Panc1 (cell line): ENCODE data around the gene COL5A1. TPM values are rescaled to one million over a fixed set of nuclear protein-coding genes. Genes with fewer than 3 reads are reported as not detected.

Experiments
- ATAC-seq: fragments of 200-7000 bp; cut with Tn5 transposase; 2 replicates; pipeline ENCODE4 v1.9.1; 2020; ENCODE audit warnings: mild to moderate bottlenecking, moderate library complexity
- BruUV-seq: library from RNA; stranded (reverse); fragments of 400-500 nt; replicated peaks from 2 replicates; lab custom pipeline; 2021; lab: Mats Ljungman, UMichigan
- CTCF ChIA-PET: fragments of 300-600 bp; sonication (Branson Sonifier 250); formaldehyde crosslinking; loops from one replicate; lab custom pipeline; 2022; ENCODE audit warnings: antibody characterized with exemption; lab: Charles Lee
- POLR2A ChIA-PET: fragments of 300-600 bp; sonication (Branson Sonifier 250); formaldehyde crosslinking; loops from one replicate; lab custom pipeline; 2022; ENCODE audit warnings: antibody characterized with exemption; lab: Charles Lee
- DNase-seq: peaks from one replicate; pipeline ENCODE4 v3.0.0-alpha.2; 2010; ENCODE audit warnings: low read depth, low spot score
- H3K27ac ChIP-seq: 2 replicates; pipeline ENCODE4 v1.5.1; 2011; ENCODE audit warnings: mild to moderate bottlenecking, low read length, inconsistent platforms
- H3K27me3 ChIP-seq: fragments of 200-500 bp; sonication (Bioruptor generic); 2 replicates; pipeline ENCODE4 v1.6.0; 2014; ENCODE audit warnings: low read length, inconsistent platforms; ENCODE audit not compliant: control insufficient read depth, insufficient read depth
- H3K36me3 ChIP-seq: fragments of 200-500 bp; sonication (Bioruptor generic); 2 replicates; pipeline ENCODE4 v1.5.1; 2014; ENCODE audit warnings: inconsistent platforms, mild to moderate bottlenecking, low read length, moderate library complexity; ENCODE audit not compliant: control insufficient read depth, insufficient read depth
- H3K4me1 ChIP-seq: 2 replicates; pipeline ENCODE4 v1.5.1; 2011; ENCODE audit warnings: inconsistent platforms, mild to moderate bottlenecking, low read length, moderate library complexity; ENCODE audit not compliant: control insufficient read depth, insufficient read depth
- H3K4me3 ChIP-seq, 2 experiments: 2 replicates each; pipeline ENCODE4 v1.5.1; 2011 to 2012; ENCODE audit warnings: low read depth in 2 of 2, low read length in 2 of 2, mild to moderate bottlenecking in 2 of 2, inconsistent platforms in 1 of 2, moderate library complexity in 1 of 2
- H3K9me3 ChIP-seq: fragments of 200-500 bp; sonication (Bioruptor generic); 2 replicates; pipeline ENCODE4 v1.5.1; 2014; ENCODE audit warnings: low read depth, mild to moderate bottlenecking, inconsistent platforms, low read length, moderate library complexity; ENCODE audit not compliant: control insufficient read depth, insufficient read depth
- CTCF ChIP-seq: fragments of 450-650 bp; IDR thresholded peaks from 2 replicates; pipeline ENCODE4 v1.5.1; 2017; ENCODE audit warnings: mild to moderate bottlenecking
- POLR2AphosphoS5 ChIP-seq: IDR thresholded peaks from 2 replicates; pipeline ENCODE4 v1.6.1; 2012; ENCODE audit warnings: mild to moderate bottlenecking, low read depth, low read length, moderate library complexity
- SIN3A ChIP-seq: IDR thresholded peaks from 2 replicates; pipeline ENCODE4 v1.6.1; 2012; ENCODE audit warnings: low read depth, mild to moderate bottlenecking, low read length, moderate library complexity, borderline replicate concordance; ENCODE audit not compliant: insufficient read depth
- TCF7L2 ChIP-seq: IDR thresholded peaks from 2 replicates; pipeline ENCODE4 v1.6.1; 2011; ENCODE audit warnings: mild to moderate bottlenecking, low read depth, low read length, inconsistent platforms
- in situ Hi-C: cut with HindIII; loops from 2 replicates; pipeline ENCODE4 v1.10.0; 2016; ENCODE audit warnings: low sequenced_read_pairs, low pct_unique_long_range_greater_than_20kb
- intact Hi-C: fragments of 100-400 bp; cut with micrococcal nuclease; formaldehyde crosslinking; loops from one replicate; pipeline ENCODE4 v1.10.0; 2022; ENCODE audit not compliant: unreplicated experiment
- total RNA-seq: library from RNA; stranded (reverse); gene quantifications from one replicate; pipeline ENCODE4 v1.2.1, GENCODE V29; 2021; ENCODE audit not compliant: unreplicated experiment
- TF ChIP-seq, protein P1 (sequence below), 2 experiments: IDR thresholded peaks; 2 replicates each; pipeline ENCODE4 v1.6.1; 2011 to 2012; ENCODE audit warnings: low read depth in 2 of 2, control low read depth in 1 of 2, low read length in 1 of 2, mild to moderate bottlenecking in 1 of 2, moderate library complexity in 1 of 2; ENCODE audit not compliant: insufficient read depth in 1 of 2

The COL5A1 gene
- total RNA-seq, 1 experiment from 2014 or later = 5.7 TPM

GRCh38 chr9:134648701-134649530, 7.3 kb downstream of the COL5A1 start:
- no peak for ATAC-seq
- ChIA-PET POLR2A (no interaction called here), CTCF (no interaction called here)
- no TSS peak for BruUV-seq
- Histone ChIP-seq H3K27ac (no peak overlapping the region), H3K36me3 (no peaks in the 10 kb centered on the region), H3K9me3 (no peaks in the 10 kb centered on the region), H3K4me1 (no peaks in the 10 kb centered on the region), H3K4me3 (no peak overlapping the region), H3K27me3 (no peaks in the 10 kb centered on the region)
- no peak for DNase-seq
- intact Hi-C loops (no loop called here), in situ Hi-C loops (no loop called here)
- TF ChIP-seq SIN3A (no peak), POLR2AphosphoS5 (no peak)

GRCh38 chr9:134650431-134651190, 9.0 kb downstream of the COL5A1 start:
- no TSS peak for BruUV-seq
- DNase-seq (no peak), ATAC-seq (no peak)
- Histone ChIP-seq H3K4me3 (no peak overlapping the region), H3K27ac (no peak overlapping the region), H3K27me3 (no peaks in the 10 kb centered on the region), H3K9me3 (no peaks in the 10 kb centered on the region), H3K4me1 (no peaks in the 10 kb centered on the region), H3K36me3 (no peaks in the 10 kb centered on the region)
- POLR2A ChIA-PET = no interaction called here
- intact Hi-C loops (no loop called here), in situ Hi-C loops (no loop called here)
- TF ChIP-seq TCF7L2 = no peak
- TF ChIP-seq, protein P1, sequence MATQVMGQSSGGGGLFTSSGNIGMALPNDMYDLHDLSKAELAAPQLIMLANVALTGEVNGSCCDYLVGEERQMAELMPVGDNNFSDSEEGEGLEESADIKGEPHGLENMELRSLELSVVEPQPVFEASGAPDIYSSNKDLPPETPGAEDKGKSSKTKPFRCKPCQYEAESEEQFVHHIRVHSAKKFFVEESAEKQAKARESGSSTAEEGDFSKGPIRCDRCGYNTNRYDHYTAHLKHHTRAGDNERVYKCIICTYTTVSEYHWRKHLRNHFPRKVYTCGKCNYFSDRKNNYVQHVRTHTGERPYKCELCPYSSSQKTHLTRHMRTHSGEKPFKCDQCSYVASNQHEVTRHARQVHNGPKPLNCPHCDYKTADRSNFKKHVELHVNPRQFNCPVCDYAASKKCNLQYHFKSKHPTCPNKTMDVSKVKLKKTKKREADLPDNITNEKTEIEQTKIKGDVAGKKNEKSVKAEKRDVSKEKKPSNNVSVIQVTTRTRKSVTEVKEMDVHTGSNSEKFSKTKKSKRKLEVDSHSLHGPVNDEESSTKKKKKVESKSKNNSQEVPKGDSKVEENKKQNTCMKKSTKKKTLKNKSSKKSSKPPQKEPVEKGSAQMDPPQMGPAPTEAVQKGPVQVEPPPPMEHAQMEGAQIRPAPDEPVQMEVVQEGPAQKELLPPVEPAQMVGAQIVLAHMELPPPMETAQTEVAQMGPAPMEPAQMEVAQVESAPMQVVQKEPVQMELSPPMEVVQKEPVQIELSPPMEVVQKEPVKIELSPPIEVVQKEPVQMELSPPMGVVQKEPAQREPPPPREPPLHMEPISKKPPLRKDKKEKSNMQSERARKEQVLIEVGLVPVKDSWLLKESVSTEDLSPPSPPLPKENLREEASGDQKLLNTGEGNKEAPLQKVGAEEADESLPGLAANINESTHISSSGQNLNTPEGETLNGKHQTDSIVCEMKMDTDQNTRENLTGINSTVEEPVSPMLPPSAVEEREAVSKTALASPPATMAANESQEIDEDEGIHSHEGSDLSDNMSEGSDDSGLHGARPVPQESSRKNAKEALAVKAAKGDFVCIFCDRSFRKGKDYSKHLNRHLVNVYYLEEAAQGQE (IDR thresholded peaks at IDR 0.05; ENCODE audit: insufficient read depth in 1 of 2, low read depth in 2 of 2, low read length in 1 of 2) = no peak
- TF ChIP-seq POLR2AphosphoS5 = no peak
- no peak for TF ChIP-seq SIN3A
- TF ChIP-seq CTCF = no peak
- CTCF ChIA-PET = no interaction called here
